GM15510 (cell line): ENCODE data around the gene KRTAP12-3.

Experiments
- POLR2A ChIP-seq: IDR thresholded peaks from 3 replicates; pipeline ENCODE4 v1.6.1; 2011; ENCODE audit warnings: borderline replicate concordance; ENCODE audit not compliant: insufficient read length; ENCODE audit errors: extremely low read depth

The KRTAP12-3 gene

DNA sequence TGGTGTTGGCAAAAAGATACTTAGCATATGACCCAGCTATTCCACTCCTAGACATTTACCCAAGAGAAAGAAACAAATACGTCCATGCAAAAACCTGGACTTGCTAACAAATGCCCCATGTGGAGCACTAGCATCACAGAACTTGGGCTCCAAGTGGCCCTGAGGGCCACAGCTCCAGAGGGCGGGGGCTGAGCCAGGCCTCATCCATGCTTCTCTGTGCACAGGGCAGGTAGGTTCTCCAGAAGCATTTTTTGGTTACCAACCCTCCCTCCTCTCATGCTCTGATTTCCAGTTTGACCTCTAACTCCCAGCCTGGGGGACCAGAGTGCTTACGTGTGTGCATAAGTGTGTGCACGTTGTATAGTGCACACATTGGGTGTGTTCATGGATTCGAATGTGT, 7.0 kb downstream of the KRTAP12-3 start:
- no peak for TF ChIP-seq POLR2A

DNA sequence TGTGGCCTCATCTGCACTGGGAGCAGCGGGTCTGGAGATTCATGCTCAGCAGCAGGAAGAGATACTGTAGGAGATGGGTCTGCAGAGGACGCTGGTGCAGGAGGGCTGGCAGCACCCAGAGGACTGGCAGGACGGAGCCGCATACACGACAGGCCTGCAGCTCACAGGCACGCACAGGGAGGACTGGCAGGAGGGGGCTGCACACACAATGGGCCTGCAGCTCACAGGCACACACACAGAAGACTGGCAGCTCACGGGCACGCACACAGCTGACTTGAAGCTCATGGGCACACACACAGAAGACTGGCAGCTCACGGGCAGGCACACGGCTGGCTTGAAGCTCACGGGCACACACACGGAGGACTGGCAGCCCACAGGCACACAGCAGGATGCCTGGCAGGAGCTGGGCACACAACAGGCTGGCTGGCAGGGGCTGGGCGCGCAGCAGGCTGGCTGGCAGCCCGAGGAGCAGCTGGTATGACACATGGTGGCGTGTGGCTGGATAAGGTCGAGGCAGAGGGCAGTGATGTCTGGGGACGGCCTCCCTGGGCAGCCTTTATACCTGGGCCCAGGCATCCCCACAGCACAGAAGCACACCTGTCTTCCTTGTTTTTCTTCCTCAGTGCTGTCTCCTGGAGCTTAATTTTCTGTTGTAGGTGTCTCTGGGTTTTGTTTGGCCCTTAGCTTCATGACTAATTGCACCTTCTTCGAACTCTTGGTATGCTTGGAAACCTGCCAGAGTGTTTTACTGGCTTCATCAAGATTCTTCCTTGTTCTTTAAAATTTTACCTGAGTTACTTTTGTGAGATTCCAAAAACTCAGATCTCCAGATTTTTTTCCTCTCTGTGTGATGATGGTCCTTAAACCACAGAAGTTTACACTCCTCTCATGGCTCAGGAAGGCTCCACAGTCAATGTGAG, 8.9 kb downstream of the KRTAP12-3 start, which contains the start of gene KRTAP12-2:
KRTAP12-2 (minus strand) TSS at position 527 of the 920 bp plus-strand sequence; CDS start at position 486, 41 bp downstream.
- TF ChIP-seq POLR2A = no peak

DNA sequence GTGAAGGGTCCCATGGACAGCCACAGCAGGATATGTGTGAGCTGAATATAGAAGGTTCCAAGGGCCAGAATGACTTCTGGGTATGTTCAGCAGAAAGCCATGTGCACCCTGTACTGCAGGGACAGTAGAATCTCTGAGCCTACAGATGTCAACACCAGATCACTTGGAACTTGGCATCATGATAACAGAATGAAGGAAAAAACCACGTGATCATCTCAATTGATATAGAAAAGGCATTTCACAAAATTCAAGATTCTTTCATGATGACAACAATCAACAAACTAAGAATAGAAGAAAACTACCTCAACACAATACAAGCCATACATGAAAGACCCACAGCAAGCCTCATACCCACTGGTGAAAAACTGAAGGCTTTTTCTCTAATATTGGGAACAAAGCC, 9.9 kb downstream of the KRTAP12-3 start:
- TF ChIP-seq POLR2A = no peak

DNA sequence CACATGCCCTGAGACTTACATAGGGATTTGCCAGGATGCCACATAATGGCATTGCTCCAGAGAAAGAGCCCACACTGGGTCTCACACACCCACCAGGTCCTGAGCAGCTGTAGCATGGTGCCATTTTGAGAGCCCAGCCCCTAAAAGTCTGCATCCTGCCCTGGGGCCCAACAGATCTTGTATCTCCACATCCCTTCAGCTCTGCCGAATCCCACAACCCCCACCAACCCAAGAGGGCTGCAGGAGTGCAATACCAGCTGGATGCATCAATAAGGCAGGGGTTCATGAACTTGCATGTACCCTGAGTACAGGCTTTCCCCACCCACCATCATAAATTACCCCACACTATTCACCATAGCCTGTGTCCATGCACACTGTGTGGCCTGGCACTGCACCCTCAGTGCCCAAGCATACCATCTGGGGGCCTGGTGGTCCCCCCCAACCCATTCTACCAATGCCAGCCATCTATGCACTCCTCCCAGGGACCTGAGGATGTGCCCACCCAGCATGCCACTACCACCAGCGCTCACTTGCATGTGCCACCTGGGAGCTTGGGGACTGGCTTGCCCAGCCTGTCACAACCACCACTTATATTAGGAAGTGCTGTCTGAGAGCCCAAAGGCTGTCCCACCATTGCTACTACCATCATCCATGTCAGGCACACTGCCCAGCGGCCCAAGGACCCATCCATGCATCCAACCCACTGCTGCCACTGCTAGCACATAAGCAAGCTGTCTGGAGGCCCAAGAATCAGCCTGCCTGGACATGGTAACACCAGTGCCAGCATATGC, 13.1 kb downstream of the KRTAP12-3 start:
- no peak for TF ChIP-seq POLR2A

DNA sequence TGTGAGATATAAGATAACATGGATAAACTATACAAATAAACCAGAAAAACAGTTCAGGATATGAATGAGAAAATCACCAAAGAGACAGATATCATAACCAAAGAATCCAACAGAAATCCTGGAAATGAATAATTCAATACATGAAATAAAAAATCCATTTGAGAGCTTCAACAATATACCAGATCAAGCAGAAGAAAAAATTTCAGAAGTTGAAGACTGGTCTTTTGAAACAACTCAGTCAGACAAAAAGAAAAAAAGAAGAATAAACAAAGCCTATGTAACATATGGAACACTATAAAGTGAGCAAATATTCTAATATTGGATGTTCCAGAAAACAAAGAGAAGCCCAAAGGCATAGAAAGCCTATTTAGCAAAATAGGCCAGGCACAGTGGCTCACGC, 14.2 kb downstream of the KRTAP12-3 start:
- no peak for TF ChIP-seq POLR2A

DNA sequence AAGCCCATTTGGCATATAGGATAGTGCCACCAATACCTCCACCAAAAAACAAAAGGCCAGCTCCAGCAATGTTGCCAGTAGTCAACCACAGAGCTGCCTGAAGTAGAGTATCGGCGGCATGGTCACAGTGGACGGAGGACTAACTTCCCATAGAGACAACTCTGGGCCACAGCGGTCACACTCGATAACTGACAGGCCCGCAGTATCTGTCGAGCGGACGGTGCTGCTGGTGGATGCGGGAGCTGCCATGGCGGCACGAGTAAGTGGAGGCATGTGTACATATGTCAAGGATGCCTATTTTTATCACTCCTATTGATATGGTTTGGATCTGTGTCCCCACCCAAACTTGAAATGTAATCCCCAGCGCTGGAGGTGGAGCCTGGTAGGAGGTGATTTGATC, 20.1 kb downstream of the KRTAP12-3 start:
- TF ChIP-seq POLR2A = no peak

- no peak for TF ChIP-seq POLR2A
Measured at GRCh38 chr21:44681152-44681551, 23.4 kb downstream of the KRTAP12-3 start.

DNA sequence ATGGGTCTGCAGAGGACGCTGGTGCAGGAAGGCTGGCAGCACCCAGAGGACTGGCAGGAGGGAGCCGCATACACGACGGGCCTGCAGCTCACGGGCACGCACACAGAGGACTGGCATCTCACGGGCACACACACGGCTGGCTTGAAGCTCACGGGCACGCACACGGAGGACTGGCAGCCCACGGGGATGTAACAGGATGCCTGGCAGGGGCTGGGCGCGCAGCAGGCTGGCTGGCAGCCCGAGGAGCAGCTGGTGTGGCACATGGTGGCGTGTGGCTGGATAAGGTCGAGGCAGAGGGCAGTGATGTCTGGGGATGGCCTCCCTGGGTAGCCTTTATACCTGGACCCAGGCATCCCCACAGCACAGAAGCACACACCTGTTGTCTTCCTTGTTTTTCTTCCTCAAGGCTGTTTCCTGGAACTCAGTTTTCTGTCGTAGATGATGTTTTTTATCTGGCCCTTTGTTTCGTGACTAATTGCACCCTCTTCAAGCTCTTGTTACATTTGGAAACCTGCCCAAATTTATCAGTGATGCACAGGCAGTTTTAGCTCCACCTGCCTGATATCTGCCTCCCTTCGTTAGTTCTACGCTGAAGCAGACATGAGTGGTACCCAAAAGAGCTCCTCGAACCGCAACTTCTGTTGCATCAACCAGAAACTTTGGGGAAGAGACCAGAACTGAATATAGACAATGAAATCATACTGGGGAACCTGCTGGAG, 24.3 kb downstream of the KRTAP12-3 start, which contains the start of gene KRTAP12-1:
KRTAP12-1 (minus strand) TSS at position 303 of the 719 bp plus-strand sequence; CDS start at position 263, 40 bp downstream.
- no peak for TF ChIP-seq POLR2A

DNA sequence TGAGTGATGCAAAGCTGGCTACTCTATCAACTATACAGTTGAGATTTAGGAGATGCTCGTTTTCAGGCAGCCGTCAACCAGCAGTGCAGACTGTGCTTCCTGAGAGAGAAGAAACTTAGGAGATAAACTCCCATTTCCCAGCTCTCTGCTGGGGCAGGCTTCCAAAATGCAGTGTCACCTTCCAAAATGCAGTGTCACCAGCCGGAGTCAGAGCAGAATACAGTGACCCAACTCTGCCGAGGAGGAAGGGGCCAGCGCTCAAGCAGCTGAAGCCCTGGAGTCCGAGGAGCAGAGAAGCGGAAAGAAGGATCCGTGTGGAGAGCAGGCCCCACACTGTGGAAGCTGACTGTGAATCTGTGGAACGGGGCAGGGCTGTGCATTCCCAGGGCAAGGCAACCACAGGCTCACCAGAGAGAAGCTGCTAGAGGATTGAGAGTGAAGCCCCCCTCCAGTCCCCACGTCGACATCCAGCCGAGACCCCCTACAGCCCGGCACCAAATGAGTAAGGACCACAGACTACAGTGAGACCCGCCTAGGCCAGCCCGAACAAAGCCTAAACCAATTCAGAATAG, 24.9 kb downstream of the KRTAP12-3 start:
- no peak for TF ChIP-seq POLR2A

DNA sequence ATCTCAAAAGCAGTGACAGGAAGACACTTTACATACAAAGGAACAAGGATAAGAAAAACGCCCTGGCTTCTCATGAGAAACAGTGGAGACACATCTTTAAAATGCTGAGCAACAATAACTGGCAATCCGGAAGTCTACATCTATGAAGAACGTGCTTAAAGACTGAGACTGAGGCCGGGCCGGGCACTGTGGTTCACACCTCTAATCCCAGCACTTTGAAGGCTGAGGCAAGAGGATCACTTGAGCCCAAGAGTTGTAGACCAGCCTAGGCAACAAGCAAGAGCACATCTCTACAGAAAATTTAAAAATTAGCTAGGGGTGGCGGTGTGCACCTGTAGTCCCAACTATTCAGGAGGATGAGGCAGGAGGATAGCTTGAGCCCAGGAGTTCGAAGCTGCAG, 26.3 kb downstream of the KRTAP12-3 start:
- no peak for TF ChIP-seq POLR2A

DNA sequence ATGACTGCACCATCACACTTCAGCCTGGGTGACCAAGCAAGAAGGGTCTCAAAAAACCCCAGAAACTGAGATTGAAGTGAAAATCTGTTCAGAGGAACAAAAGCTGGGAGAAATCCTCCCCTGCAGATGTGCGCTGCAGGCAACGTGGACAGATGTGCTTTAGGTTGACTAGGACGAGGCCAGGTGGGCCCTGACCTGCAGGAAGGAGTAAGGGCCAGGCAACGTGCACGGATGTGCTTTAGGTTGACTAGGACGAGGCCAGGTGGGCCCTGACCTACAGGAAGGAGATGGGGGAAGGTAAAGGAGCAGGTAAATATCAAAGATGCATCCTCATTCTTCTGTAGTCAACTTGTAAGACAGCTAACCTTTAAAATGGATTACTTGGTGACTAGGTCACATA, 26.8 kb downstream of the KRTAP12-3 start:
- TF ChIP-seq POLR2A = no peak

- no peak for TF ChIP-seq POLR2A
Measured at GRCh38 chr21:44686000-44686781, 28.5 kb downstream of the KRTAP12-3 start.

DNA sequence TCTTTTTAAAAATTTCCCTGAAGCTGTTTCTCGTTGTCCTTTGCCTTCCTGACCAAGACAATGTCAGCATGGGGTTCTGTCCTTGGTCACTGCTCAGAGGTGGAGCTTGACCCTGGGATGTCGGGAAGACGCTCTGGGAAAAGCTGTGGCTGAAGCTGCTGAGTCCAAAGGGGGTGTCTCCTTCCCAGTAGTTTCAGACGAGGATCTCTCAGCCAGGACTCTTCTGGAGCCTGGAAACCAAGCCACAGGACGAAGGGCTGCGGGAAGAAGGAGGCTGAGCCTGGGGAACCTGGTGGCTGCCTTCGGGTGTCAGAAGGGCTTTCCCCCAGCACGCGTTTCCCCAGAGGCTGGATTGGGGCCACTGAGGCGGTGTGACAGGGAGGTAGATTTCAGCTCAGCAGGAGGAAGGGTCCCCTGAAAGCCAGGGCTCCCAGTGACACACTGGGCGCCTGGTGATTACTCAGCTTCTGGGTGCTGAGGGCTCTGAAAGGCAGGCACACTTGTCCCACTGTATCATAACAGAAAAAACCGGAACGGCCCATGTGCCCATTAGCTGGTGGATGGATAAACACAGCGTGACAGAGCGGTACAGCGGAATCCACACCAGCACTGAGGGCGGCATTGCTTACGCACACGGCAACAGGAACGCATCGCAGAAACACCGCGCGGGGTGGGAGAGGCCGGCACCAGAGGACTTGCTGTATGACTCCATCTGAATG, 29.3 kb downstream of the KRTAP12-3 start:
- no peak for TF ChIP-seq POLR2A
